NCI-H69 (cell line): ENCODE data around the gene HOXA10.

Experiments used
- DNase-seq: peaks from one replicate; lab custom pipeline; 2025; lab: John Stamatoyannopoulos, UW

Gene HOXA10

DNA sequence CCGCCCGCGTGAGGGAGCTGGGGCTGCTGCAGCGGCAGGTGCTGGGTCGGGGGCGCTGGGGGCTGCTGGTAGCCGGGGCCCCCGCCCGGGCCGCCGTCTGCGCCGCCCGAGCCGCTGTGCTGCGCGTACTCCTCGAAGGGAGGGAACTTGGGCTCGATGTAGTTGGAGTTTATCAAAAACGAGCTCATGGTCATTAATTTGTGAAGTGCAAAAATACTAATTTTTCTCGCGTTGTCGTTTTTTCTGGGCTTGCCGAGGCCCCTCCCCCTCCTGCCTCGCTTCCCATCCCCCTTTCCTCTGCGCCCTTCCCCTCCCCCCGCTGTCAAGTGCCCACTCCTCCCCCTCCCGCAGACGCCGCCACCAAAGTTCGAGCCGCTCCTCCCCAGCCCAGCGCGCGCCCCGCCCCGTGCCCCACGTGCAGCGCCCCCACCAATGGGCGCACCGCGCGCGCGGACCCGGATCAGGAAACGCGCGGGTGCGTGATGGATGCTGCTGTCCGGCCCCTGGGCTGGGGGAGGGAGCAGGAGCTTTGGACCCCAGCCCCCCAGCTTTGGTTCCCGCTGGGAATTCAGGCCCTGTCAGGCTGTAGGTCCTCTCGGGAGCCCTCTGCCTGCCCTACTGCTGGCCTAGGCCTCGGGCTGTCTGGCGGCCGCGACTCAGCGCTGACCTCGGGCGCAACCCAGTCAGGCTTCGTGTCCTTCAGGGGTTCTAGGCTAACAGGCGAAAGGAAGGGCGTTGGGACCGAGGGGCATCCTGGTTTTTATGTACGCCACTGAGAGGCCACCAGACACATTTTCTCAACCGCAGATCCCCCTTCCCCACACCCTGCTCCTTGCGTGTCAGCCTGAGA, 43.4 kb downstream of the HOXA10 start, which contains the start of gene HOXA4:
HOXA4 (minus strand) TSS at position 218 of the 850 bp plus-strand sequence; CDS start at position 194, 24 bp downstream.
- no peak for DNase-seq

DNA sequence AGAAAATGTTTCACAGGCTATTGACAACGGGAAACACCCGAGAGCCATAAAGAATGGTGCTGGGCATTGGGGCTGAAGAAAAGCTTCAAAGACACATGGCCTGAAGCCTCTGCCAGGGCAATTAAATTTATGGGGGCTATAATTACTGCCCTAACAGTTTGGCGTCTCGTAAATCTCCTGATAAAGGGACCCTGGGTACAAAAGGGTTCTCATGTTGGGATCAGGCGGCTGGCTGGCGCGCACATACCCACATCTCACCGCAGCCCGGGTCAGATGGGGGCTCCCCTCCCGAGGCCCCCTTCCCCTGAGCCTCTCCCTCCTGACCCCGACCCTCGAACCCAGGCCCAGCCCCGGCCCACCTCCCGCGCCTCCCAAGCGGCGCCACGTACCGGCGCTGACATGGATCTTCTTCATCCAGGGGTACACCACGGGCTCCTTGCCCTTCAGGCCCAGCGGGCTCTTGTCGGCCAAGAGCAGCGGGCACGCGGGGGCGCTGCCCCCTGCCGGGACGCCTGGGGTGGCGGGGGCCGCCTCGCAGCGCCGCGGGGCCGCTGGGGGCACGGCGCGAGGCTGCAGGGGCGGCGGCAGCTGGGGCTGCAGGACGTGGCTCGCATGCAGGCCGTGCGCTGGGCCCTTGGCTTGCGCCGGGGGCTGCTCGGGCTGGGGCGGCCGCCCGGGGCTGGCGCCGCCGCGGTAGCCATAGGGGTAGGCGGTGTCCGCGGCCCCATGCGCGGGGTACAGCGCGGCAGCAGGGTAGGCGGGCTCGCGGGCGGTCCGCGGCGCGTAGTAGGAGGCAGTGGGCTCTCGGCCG, 44.2 kb downstream of the HOXA10 start:
- DNase-seq = peak; percentile 95

DNA sequence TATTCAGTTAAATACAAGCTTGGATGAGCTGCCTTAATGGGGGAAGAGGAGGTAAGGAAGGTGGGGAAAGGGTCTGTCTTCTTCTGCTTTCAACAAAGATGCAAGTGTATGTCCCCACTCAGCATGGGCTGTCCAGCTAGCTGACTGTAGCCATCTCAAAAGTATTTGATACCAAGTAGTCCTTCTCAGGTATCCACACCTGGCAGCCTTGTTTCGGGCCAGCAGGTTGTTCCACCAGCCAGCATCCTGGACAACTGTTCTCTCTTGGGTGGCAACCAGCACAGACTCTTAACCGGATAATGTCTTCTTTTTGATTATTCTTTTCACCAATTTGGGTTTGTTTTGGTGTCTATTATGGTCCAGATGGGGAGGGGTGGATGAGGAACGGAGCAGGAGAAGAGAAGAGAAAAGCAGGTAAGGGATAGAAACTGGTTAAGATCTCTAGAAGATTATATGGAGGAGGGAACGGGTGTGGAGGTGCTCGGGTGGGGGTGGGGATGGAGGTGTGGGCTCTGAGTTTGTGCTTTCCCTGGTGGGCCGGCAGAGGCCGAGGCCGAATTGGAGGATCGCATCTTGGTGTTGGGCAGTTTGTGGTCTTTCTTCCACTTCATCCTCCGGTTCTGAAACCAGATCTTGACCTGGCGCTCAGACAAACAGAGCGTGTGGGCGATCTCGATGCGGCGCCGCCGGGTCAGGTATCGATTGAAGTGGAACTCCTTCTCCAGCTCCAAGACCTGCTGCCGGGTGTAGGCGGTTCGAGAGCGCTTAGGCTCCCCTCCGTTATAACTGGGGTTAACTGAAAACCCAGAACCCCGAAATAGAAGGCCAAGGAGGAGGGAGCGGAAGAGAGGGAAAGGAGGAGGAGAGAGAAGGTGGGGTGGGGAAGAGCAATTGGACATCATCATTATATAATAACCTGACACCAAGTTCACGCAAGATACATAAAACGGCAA, 45.1 kb downstream of the HOXA10 start:
- DNase-seq = no peak

DNA sequence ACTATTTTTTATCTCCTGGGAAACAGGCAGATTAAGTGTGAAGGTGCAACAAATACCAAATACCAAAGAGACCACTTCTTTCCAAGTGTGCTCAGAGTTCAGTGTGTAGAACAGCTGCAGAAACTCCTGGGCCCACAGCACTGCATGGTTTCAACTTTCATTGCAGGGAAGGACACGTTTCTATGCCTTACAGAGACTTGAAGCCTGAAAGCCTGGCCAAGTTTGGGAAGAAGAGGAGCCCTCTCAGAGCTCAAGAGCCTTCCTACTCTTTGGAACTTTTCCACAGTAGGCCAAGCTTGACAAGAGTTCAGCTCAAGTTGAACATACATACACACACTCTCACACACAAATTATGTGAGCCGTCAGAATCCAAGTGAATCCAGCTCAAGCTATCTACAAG, 46.1 kb downstream of the HOXA10 start:
- DNase-seq = peak; percentile 18

DNA sequence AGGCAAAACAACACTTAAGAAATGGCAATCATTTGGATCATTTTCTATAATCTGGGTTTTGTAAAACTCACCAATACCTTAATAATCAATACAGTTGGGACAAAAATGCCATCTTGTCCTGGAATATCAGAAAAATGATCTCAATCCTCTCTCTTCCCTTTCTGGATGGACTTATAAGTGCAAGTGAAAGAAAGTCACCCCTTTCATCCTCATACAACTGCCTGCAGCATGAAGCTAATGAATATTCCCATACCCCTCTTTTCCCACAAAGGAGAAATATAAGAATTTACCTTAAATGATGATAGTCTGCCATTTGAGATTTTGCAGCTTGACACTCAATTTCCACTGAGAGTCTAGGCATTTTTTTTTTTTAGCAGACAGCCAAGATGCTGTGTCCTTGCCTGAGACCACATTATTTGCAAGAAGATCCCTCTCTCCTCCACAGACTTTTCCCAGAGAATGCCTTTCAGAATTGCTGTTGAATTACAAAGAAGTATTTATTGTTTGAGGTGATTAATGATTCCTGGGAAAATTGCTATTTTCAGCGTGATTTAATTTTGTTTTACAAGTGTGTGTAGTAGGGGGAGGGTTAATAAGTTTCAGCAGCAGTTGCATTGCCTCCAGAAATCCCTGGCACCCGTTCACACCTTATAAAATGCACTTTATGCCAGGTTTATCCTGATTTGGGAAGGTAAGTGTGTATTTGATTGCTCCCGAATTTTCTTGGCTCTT, 47.4 kb downstream of the HOXA10 start:
- DNase-seq = no peak

DNA sequence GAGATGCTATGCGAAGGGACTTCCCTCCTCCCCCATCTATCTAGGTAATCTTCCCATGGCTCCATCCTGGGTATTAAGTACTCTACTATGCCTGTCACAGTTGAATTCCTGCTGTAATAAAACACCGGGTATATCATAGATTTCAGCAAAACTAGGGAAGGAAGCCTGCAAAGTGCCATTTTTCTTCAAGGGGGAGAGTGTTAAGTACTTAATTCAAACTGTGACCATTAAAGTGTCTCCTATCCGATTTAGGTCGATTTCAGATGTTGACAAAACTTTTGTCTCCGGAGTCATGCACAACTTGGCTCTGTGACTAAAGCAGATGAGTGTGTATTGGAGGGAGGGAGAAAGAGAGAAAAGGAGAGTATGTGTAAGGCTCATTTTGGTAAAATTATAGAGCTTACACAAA, 48.1 kb downstream of the HOXA10 start:
- DNase-seq = peak; percentile 25

DNA sequence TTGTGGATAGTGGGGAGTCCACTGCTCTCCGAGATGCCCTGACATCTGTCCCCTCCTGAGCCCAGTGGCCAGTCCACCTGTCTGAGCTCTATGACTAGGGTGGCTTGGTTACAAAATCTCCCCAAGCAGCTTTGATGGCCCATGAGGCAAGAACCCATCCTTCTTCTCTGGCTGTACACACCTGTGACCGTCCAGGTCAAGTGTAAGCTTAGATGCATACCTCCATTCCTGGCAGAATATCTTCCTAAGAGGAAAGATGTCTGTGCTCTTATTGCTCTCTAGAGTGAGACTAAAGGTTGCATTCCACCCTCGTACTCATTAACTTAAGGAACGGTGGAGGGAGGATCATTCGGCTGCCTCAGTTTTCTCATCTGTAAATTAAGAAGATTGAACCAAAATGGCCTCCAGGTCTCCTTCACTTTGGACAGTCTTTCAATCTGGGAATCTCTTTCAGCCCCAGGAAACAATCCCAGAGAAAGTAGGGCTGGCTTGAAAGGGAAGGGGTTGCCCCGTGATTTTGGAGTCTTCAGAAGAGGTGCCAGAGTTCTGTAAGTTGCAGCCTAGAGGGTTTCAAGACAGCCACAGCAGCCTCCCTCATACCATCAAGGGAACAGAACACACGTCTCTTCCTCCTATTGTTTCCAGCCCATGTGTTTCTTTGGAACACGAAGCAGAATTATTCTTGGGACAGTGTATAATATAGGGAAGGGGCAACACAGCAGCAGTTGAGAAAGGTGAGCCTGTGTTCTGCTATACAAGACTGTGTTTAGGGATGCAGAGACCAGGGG, 49.0 kb downstream of the HOXA10 start:
- no peak for DNase-seq

DNA sequence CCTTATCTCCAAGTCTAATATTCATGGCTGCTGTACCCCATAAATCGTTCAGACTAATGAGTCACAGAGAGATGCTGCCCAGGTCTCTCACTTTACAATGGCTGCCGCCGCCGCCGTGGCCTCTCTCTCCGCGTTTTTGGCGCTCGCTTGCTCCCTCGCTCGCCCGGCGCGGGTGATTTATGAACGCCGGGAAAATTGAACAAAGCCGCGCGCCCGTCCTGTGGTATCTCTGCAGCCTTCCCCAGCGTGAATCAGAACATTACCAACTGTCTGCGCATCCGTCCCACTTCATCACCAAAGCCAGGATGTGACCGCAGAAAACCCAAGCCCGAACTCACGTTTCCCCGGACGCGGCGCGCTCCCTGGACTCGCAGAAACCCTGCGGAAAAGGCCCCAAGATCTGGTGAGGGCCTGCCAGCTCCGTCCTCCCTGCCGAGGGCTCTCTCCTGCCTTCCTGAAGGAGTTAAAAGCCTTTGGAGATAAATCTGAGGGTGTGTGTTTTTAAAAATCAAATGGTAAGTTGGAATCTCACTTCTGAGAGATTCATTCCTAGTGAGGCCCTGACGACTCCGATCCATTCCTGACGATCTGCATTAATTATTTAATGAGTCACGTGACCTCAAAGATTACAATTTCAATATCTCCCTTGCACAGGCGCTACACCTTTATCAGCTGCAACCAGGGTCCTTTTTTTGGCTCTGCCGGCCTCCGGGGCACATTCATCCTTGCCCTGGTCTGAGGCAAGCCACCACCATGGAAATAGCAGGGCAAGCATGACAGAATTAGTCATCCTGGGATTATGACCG, 49.8 kb downstream of the HOXA10 start:
- no peak for DNase-seq

DNA sequence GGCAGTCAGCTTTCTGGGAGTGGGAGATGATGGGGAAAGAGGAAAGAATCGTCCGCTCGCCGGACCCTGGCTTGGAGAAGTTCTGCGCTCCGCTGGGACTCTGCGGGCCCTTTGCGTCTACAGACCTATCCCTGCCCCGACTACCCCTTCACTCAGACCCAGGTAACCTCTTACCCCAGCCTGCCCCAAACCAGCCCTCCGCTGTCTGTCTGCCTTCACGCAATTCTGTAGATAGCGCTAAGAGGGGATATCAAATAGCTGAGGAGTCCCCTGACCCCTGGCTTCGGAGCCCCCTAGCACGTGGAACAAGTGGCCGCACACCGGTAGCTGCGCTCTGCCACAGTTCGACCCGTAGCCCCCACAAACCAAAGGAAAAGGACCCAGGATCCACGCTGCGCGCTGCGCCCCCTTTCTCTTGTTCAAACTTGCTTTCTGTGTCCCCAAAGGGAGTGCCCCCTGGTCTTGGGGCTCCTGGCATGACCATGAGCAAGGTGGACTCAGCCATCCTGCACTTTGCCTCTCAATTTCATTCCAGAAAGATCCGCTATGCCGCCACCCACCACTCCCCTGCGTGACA, 50.6 kb downstream of the HOXA10 start:
- DNase-seq = no peak

DNA sequence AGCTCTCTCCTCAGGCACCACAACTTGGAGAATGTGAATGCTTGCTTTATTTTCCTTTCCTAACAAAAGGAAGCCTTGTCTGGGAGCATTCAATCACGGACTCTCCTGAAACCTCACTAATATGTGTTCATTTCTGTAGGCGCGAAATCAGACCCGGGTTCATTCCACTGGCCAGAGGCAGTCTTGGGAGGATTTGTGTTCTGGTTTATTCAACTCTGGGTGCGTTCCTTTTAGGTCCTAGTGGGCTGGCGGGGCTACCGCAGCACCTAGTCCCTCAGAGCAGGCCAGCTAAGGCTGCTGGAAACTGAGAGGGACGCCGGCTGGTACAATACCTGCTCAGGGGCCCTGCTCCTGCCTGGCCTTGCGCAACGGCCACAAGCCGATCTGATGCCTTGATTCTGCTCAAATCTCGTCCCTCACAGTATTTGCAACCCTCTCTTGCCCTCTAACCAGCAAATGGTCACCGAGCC, 51.1 kb downstream of the HOXA10 start:
- DNase-seq = no peak

DNA sequence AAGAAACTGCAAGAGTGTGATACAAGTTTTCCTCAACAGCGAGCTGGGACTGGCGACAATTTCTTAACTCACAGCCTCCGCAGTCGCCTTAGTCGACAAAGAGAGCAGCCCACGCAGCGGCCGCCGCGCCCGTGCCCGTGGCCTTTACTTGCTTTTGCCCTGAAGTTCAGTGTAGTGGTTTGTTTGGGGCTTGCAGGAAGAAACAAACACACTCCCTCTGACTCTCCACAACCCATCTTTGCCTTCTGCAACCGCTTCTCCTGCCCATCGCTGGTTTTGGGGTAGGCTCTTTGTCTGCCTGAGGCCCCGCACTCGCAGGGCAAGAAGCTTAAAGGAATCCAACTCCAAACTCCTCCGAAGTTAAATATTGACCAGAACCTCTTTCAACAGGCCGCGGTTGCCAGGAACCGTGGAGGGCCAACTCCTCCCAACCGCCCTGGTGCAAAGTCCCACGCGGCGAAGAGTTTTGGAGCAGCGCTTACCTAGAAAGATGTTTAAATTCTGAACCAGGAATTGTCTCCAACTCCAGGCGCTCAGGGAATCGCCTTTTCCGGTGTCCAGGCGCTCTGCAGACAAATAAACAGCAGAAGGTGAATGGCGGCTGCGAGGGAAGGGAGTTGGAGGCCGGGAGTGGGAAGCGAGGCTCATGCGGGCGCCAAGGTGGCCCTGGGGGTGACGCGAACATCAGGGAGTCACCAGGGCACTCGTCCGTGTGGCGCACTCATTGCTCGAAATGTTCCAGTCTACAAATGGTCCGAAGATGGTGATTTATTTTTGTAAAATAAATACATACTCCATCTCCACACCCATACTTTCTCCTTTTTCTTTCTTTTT, 51.8 kb downstream of the HOXA10 start:
- DNase-seq = no peak

DNA sequence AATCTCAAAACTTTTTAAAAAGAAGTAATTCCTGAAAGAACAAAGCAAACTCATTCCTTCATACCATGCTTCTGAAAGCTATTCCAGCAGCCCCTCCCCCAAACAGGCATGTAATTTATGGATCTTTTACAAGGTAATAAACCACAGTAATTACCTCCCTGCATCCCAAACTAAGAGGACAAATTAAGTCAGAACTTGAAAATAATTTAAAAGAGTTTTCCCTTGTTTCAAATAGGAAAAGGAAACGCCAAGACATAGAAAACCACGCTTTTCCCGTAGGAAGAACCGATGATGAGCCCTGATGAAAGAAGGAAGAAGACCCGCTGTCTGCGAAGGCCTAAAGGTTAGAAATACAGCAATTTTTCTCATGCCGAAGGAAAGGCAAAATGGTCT, 52.4 kb downstream of the HOXA10 start:
- peak; percentile 28 for DNase-seq
